Measurements from ENCODE around the gene SLC39A13.

Gene SLC39A13

DNA sequence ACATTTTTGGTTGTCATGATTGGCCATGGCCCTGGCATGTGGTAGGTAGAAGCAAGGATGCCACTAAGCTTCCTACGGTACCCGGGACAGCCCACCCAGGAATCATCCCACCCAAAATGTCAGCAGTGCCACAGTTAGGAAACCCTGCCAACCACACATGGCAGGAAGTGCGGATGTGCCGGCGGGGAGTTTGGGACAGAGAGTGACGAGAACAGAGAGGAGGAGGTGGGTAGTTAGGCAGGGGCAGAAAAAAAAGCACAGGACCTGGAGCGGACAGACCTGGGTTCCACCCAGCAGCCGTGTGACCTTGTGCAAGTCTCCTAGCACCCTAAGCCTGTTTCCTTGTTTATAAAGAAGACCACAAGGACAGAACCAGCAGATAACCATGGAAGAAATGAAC is 33.4 kb upstream of the SLC39A13 start:
- TF ChIP-seq, protein P1, sequence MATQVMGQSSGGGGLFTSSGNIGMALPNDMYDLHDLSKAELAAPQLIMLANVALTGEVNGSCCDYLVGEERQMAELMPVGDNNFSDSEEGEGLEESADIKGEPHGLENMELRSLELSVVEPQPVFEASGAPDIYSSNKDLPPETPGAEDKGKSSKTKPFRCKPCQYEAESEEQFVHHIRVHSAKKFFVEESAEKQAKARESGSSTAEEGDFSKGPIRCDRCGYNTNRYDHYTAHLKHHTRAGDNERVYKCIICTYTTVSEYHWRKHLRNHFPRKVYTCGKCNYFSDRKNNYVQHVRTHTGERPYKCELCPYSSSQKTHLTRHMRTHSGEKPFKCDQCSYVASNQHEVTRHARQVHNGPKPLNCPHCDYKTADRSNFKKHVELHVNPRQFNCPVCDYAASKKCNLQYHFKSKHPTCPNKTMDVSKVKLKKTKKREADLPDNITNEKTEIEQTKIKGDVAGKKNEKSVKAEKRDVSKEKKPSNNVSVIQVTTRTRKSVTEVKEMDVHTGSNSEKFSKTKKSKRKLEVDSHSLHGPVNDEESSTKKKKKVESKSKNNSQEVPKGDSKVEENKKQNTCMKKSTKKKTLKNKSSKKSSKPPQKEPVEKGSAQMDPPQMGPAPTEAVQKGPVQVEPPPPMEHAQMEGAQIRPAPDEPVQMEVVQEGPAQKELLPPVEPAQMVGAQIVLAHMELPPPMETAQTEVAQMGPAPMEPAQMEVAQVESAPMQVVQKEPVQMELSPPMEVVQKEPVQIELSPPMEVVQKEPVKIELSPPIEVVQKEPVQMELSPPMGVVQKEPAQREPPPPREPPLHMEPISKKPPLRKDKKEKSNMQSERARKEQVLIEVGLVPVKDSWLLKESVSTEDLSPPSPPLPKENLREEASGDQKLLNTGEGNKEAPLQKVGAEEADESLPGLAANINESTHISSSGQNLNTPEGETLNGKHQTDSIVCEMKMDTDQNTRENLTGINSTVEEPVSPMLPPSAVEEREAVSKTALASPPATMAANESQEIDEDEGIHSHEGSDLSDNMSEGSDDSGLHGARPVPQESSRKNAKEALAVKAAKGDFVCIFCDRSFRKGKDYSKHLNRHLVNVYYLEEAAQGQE (IDR thresholded peaks at IDR 0.05; ENCODE audit: insufficient replicate concordance, low read depth) = no peak
- 0 out of 2 replicates have a peak, but pooled peaks have one; percentile 10 for TF ChIP-seq POLR2AphosphoS5 (IDR thresholded peaks at IDR 0.05; ENCODE audit: low read depth)
- H3K27me3 ChIP-seq (ENCODE audit: insufficient read depth, poor library complexity, severe bottlenecking) = no peaks in the 10 kb centered on the region
- DNase-seq (ENCODE audit: low read depth in 1 of 2, low spot score in 1 of 2) = peak in 1 of 2 experiments; percentile 52
- H3K27ac ChIP-seq (replicated peaks) = peak overlapping the region; percentile 100
- peak overlapping the region; percentile 80 for H3K4me3 ChIP-seq (replicated peaks; ENCODE audit: insufficient read depth, low read length)

DNA sequence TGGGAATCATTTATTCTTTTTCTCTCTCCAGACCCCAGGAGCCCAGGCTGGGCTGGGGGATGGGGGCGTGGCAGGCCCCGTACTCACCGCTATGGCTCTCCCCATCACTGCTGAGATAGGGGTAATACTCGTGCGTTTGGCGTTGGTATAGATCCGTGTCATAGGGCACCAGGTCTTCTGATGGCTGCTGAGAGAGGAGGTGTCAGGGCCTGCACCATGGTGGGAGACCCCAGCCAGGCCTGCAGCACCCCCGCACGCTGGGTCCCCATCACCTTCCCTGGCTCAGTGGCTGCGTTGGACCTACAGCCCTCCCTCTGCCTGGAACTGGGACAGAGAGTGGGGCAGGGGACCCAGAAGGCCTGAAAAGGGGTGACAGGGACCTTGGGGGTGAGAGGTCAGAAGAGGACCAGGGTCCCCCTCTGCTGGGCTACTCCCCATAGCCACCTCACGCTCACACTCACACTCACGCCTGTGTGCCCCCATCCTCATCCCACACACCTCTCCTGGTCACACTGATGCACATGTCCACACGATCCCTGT is 32.8 kb upstream of the SLC39A13 start:
- H3K4me3 ChIP-seq (replicated peaks; ENCODE audit: insufficient read depth, low read length) = peak overlapping the region; percentile 80
- TF ChIP-seq, protein P1 (IDR thresholded peaks at IDR 0.05; ENCODE audit: insufficient replicate concordance, low read depth) = no peak
- TF ChIP-seq, protein P2, sequence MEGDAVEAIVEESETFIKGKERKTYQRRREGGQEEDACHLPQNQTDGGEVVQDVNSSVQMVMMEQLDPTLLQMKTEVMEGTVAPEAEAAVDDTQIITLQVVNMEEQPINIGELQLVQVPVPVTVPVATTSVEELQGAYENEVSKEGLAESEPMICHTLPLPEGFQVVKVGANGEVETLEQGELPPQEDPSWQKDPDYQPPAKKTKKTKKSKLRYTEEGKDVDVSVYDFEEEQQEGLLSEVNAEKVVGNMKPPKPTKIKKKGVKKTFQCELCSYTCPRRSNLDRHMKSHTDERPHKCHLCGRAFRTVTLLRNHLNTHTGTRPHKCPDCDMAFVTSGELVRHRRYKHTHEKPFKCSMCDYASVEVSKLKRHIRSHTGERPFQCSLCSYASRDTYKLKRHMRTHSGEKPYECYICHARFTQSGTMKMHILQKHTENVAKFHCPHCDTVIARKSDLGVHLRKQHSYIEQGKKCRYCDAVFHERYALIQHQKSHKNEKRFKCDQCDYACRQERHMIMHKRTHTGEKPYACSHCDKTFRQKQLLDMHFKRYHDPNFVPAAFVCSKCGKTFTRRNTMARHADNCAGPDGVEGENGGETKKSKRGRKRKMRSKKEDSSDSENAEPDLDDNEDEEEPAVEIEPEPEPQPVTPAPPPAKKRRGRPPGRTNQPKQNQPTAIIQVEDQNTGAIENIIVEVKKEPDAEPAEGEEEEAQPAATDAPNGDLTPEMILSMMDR (IDR thresholded peaks at IDR 0.05; ENCODE audit: insufficient read depth, low read length) = no peak
- TF ChIP-seq POLR2AphosphoS5 (IDR thresholded peaks at IDR 0.05; ENCODE audit: low read depth) = no peak
- no peak for TF ChIP-seq GABPA (IDR thresholded peaks at IDR 0.05; ENCODE audit: low read depth)
- TF ChIP-seq SPI1 (IDR thresholded peaks at IDR 0.05; ENCODE audit: borderline replicate concordance, low read depth) = no peak
- DNase-seq (ENCODE audit: low read depth in 1 of 2, low spot score in 1 of 2) = no peak
- no peaks in the 10 kb centered on the region for H3K27me3 ChIP-seq (ENCODE audit: insufficient read depth, poor library complexity, severe bottlenecking)
- H3K27ac ChIP-seq (replicated peaks) = peak overlapping the region; percentile 100

DNA sequence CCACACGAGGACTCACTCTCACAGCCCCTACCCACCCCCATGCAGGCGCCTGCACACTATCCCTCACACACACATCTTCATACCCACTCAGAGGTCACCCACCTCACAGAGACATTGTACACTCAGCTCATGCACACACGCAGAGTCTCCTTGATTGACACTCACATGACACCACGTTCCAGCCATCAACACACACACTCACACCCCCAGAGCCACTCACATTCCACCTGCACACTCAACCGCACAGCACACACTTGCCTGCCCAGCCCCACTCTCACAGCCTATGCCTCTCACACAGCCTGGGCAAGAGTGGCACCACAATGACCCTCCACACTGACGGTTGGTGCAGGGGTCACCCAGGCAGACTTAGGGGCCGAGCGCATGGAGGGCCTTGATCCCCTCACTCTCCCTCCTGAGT is 32.3 kb upstream of the SLC39A13 start:
- H3K27ac ChIP-seq (replicated peaks) = peak overlapping the region; percentile 100

More for the DNA sequence above, 32.3 kb upstream of the SLC39A13 start:
- peak in 1 of 2 experiments; percentile 32 for DNase-seq (ENCODE audit: low read depth in 1 of 2, low spot score in 1 of 2)
- TF ChIP-seq, protein P2 (IDR thresholded peaks at IDR 0.05; ENCODE audit: insufficient read depth, low read length) = no peak
- no peak for TF ChIP-seq GABPA (IDR thresholded peaks at IDR 0.05; ENCODE audit: low read depth)
- TF ChIP-seq, protein P1 (IDR thresholded peaks at IDR 0.05; ENCODE audit: insufficient replicate concordance, low read depth) = no peak
- TF ChIP-seq POLR2AphosphoS5 (IDR thresholded peaks at IDR 0.05; ENCODE audit: low read depth) = no peak; the same call in 1 of the 2 replicates
- no peak for TF ChIP-seq SPI1 (IDR thresholded peaks at IDR 0.05; ENCODE audit: borderline replicate concordance, low read depth)
- Histone ChIP-seq H3K4me3 (replicated peaks; ENCODE audit: insufficient read depth, low read length) (peak overlapping the region; percentile 80), H3K27me3 (ENCODE audit: insufficient read depth, poor library complexity, severe bottlenecking) (no peaks in the 10 kb centered on the region)

Data from HL-60 (cell line).